Fibroblast of lung (primary cell): ENCODE results near the gene EFNA5. TPM values are rescaled to one million over a fixed set of nuclear protein-coding genes. Genes with fewer than 3 reads are reported as not detected.

Experiments used
- DNase-seq, 2 donors: peaks; one replicate each; pipeline versions ENCODE4 v3.0.0 to v3.0.0-alpha.2; 2010; ENCODE audit warnings: low read depth in 2 of 2
- H2AFZ ChIP-seq: 2 replicates; pipeline ENCODE4 v1.5.1; 2012; ENCODE audit warnings: low read length, control low read depth, inconsistent platforms
- H3K27ac ChIP-seq: 2 replicates; pipeline ENCODE4 v1.5.1; 2011; ENCODE audit warnings: low read length, control low read depth; ENCODE audit not compliant: insufficient read depth
- H3K27me3 ChIP-seq: 2 replicates; pipeline ENCODE4 v1.5.1; 2011; ENCODE audit warnings: mild to moderate bottlenecking, low read length; ENCODE audit not compliant: control insufficient read depth, insufficient read depth
- H3K36me3 ChIP-seq: 2 replicates; pipeline ENCODE4 v1.5.1; 2011; ENCODE audit warnings: low read length; ENCODE audit not compliant: control insufficient read depth, insufficient read depth
- H3K4me1 ChIP-seq: 2 replicates; pipeline ENCODE4 v1.5.1; 2011; ENCODE audit warnings: low read length; ENCODE audit not compliant: control insufficient read depth, insufficient read depth; ENCODE audit errors: extremely low read depth
- H3K4me2 ChIP-seq: 2 replicates; pipeline ENCODE4 v1.5.1; 2011; ENCODE audit warnings: low read length, control low read depth; ENCODE audit not compliant: insufficient read depth; ENCODE audit errors: extremely low read depth
- H3K4me3 ChIP-seq, 4 experiments: fragments of 200-600 bp in 1 of 4; sonication (generic) in 1 of 4; replicated peaks in 1 of 4; 2 replicates each; pipeline ENCODE4 v1.5.1; 2011 to 2016; ENCODE audit warnings: low read length in 4 of 4, low read depth in 3 of 4, mild to moderate bottlenecking in 3 of 4, control low read depth in 2 of 4, inconsistent platforms in 1 of 4, mixed read lengths in 1 of 4; ENCODE audit not compliant: insufficient read depth in 1 of 4; ENCODE audit errors: control extremely low read depth in 1 of 4
- H3K79me2 ChIP-seq: 2 replicates; pipeline ENCODE4 v1.5.1; 2012; ENCODE audit warnings: mild to moderate bottlenecking, low read length, inconsistent platforms; ENCODE audit not compliant: control insufficient read depth, insufficient read depth
- H3K9ac ChIP-seq: 2 replicates; pipeline ENCODE4 v1.5.1; 2011; ENCODE audit warnings: mild to moderate bottlenecking, low read length, control low read depth; ENCODE audit not compliant: insufficient read depth
- H3K9me3 ChIP-seq: 2 replicates; pipeline ENCODE4 v1.5.1; 2012; ENCODE audit warnings: low read depth, low read length; ENCODE audit not compliant: control insufficient read depth, insufficient read depth
- H4K20me1 ChIP-seq: 2 replicates; pipeline ENCODE4 v1.5.1; 2011; ENCODE audit warnings: low read length; ENCODE audit not compliant: control insufficient read depth, insufficient read depth; ENCODE audit errors: extremely low read depth
- EZH2 ChIP-seq: IDR thresholded peaks from 2 replicates; pipeline ENCODE4 v1.5.1; 2012; ENCODE audit warnings: low read length, control low read depth, mild to moderate bottlenecking; ENCODE audit errors: missing control alignments
- polyA plus RNA-seq, 2 donors: library from polyadenylated mRNA; depleted of rRNA in 1 of 2; stranded (reverse) in 1 of 2; unstranded in 1 of 2; fragments of >200 nt; gene quantifications; 2 replicates each; pipeline ENCODE4 v1.2.1, GENCODE V29; 2011 to 2012; ENCODE audit warnings: missing spikeins in 1 of 2
- total RNA-seq: library from RNA; depleted of rRNA; stranded (reverse); fragments of >200 nt; gene quantifications from 2 replicates; pipeline ENCODE4 v1.2.1, GENCODE V29; 2014
- TF ChIP-seq, protein P1 (sequence below), 2 donors: IDR thresholded peaks in 1 of 2; conservative IDR thresholded peaks in 1 of 2; 1 replicate in 1 of 2; 2 replicates in 1 of 2; pipeline ENCODE4 v1.5.1; 2011 to 2012; ENCODE audit warnings: low read length in 2 of 2, control low read depth in 1 of 2, inconsistent platforms in 1 of 2, low read depth in 1 of 2, mild to moderate bottlenecking in 1 of 2

Gene EFNA5
- total and polyA plus RNA-seq, 2 donors (not counting 1 experiment from before 2014, with no cell fraction given), result 3.5 to 3.7 TPM

DNA sequence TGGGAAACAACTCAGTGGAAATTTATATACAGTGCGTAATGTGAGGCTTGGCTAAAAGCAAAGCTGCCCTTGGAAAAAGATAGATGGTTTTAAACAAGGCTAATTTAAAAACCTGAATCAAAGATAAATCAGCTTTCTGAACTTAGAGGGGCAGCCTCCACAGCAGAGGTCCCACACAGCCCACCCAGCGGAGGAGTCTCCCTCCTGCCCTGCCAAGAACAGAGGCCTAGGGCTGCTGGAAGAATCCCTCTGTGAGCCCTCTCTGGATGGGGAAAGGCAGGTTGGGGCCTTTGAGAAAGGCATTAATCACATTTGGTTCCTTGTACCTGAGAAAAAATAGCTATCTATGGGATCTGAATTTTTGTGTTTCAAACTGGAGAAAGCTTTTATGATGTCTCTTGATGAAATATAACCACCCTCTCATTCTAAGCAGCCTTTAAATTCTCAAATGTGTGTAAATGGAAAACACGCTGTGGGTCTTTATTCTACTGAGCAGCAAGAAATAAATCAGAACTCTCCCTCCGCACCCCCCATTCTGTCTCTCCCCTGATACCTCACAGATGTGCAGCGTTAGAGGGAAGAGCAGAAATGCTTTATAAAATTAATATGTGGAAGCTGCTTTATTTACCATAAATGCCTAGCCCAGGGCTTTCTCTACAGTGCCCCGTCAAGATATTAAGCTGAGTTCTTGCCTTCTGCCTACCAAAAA lies 329.2 kb downstream of the EFNA5 start:
- Histone ChIP-seq H3K36me3 (no peaks in the 10 kb centered on the region), H3K27ac (no peak overlapping the region), H3K27me3 (no peaks in the 10 kb centered on the region), H3K9me3 (no peaks in the 10 kb centered on the region), H3K9ac (no peak overlapping the region), H3K4me1 (no peaks in the 10 kb centered on the region), H3K4me2 (no peak overlapping the region), H4K20me1 (no peaks in the 10 kb centered on the region), H2AFZ (no peak overlapping the region), H3K4me3 (no peak overlapping the region), H3K79me2 (no peaks in the 10 kb centered on the region)
- DNase-seq, result no peak
- TF ChIP-seq, protein P1, sequence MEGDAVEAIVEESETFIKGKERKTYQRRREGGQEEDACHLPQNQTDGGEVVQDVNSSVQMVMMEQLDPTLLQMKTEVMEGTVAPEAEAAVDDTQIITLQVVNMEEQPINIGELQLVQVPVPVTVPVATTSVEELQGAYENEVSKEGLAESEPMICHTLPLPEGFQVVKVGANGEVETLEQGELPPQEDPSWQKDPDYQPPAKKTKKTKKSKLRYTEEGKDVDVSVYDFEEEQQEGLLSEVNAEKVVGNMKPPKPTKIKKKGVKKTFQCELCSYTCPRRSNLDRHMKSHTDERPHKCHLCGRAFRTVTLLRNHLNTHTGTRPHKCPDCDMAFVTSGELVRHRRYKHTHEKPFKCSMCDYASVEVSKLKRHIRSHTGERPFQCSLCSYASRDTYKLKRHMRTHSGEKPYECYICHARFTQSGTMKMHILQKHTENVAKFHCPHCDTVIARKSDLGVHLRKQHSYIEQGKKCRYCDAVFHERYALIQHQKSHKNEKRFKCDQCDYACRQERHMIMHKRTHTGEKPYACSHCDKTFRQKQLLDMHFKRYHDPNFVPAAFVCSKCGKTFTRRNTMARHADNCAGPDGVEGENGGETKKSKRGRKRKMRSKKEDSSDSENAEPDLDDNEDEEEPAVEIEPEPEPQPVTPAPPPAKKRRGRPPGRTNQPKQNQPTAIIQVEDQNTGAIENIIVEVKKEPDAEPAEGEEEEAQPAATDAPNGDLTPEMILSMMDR (conservative IDR thresholded peaks at IDR 0.05 in 1 of 2, IDR thresholded peaks at IDR 0.05 in 1 of 2; ENCODE audit: low read depth in 1 of 2, low read length in 2 of 2), result no peak
- TF ChIP-seq EZH2, result no peak

DNA sequence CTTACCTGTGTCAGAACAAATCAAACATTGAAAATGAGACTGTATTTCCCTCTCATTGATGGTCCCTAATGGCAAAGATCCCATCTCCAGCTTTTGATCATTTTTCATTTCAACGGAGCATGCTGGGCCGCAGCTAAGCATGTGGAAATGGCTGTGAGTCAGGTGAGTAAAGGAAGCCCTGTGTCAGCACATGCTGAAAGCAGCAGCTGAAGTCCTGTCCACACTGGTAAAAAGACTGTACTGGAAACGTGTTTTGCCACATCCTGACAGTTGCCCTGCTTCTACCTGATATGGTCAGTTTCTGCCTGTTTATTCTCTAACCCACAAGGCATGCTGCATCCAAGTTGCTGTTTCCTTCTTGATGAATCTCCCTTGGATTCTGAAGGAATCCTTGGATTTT lies 330.1 kb downstream of the EFNA5 start:
- Histone ChIP-seq H3K4me3 (no peak overlapping the region), H3K4me1 (no peaks in the 10 kb centered on the region), H3K9ac (no peak overlapping the region), H3K4me2 (no peak overlapping the region), H3K27ac (no peak overlapping the region), H3K36me3 (no peaks in the 10 kb centered on the region), H3K9me3 (no peaks in the 10 kb centered on the region), H4K20me1 (no peaks in the 10 kb centered on the region), H2AFZ (no peak overlapping the region), H3K79me2 (no peaks in the 10 kb centered on the region), H3K27me3 (no peaks in the 10 kb centered on the region)
- DNase-seq, result no peak
- no peak for TF ChIP-seq EZH2
- TF ChIP-seq, protein P1 (conservative IDR thresholded peaks at IDR 0.05 in 1 of 2, IDR thresholded peaks at IDR 0.05 in 1 of 2; ENCODE audit: low read depth in 1 of 2, low read length in 2 of 2), result no peak

DNA sequence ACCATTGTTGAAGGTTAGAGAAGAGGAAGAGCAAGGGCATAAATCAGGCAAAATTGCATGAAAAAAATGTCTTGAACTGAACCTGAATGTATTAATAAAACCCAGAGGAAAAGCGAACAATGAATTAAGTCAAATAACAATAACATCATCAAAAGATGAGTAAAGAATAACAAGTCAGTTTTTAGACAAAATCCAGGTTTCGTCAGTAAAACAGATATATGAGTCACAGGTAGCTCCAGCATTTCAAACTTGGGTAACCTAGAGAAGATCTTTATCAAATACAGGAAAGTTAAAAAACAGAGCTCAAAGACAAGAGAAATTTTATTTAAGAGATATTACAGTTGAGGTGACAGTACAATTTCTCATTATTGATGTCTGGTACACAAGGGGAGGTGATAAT lies 332.4 kb downstream of the EFNA5 start:
- Histone ChIP-seq H3K9ac (no peak overlapping the region), H4K20me1 (no peaks in the 10 kb centered on the region), H3K79me2 (no peaks in the 10 kb centered on the region), H3K4me2 (no peak overlapping the region), H3K9me3 (no peaks in the 10 kb centered on the region), H3K27me3 (no peaks in the 10 kb centered on the region), H3K4me1 (no peaks in the 10 kb centered on the region), H3K27ac (no peak overlapping the region), H3K36me3 (no peaks in the 10 kb centered on the region), H2AFZ (no peak overlapping the region), H3K4me3 (no peak overlapping the region)
- TF ChIP-seq EZH2, result no peak
- TF ChIP-seq, protein P1 (conservative IDR thresholded peaks at IDR 0.05 in 1 of 2, IDR thresholded peaks at IDR 0.05 in 1 of 2; ENCODE audit: low read depth in 1 of 2, low read length in 2 of 2), result no peak
- no peak for DNase-seq
